Measurements from ENCODE around the gene PANX1. TPM values are rescaled to one million over a fixed set of nuclear protein-coding genes. Genes with fewer than 3 reads are reported as not detected.

PANX1 gene
- total and polyA plus RNA-seq, 10 of the 15 experiments (the other 5 are each of a cell fraction or from before 2014, with no cell fraction given), result 3.3 to 18.7 (median 14.4) TPM

GRCh38 chr11:94168882-94169281 lies 40.2 kb downstream of the PANX1 start:
- Histone ChIP-seq H3K4me2 (ENCODE audit: control insufficient read depth, insufficient read depth) (no peak overlapping the region), H3K27me3 (replicated peaks in 1 of 2; ENCODE audit: control insufficient read depth in 2 of 2, insufficient read depth in 2 of 2, low read length in 1 of 2) (no peaks in the 10 kb centered on the region), H2AFZ (ENCODE audit: control insufficient read depth, low read depth, low read length) (no peak overlapping the region), H3K27ac (ENCODE audit: control insufficient read depth, insufficient read depth) (no peak overlapping the region), H3K9me3 (replicated peaks; ENCODE audit: control insufficient read depth, insufficient read depth, low read length) (no peaks in the 10 kb centered on the region; the same call in 1 of the 3 replicates), H4K20me1 (ENCODE audit: control insufficient read depth, insufficient read depth) (peaks cover 3% of the 10 kb centered on the region; the same call in 1 of the 2 replicates), H3K4me1 (ENCODE audit: control insufficient read depth, insufficient read depth, low read length) (no peaks in the 10 kb centered on the region), H3K36me3 (ENCODE audit: control insufficient read depth in 2 of 2, insufficient read depth in 2 of 2, low read length in 1 of 2) (no peaks in the 10 kb centered on the region), H3K79me2 (ENCODE audit: control insufficient read depth, insufficient read depth, low read length) (peaks cover 8% of the 10 kb centered on the region), H3K4me3 (no peak overlapping the region), H3K9ac (ENCODE audit: control insufficient read depth, insufficient read depth, low read length) (no peak overlapping the region)
- WGBS (ENCODE audit: insufficient coverage, insufficient replicate concordance, low lambda C conversion rate, missing lambda C conversion rate), result 93% methylated on average over 1 of the region's 1 CpG
- FAIRE-seq (no peak), ATAC-seq (no peak), DNase-seq (ENCODE audit: low read depth, low spot score) (no peak)
- POLR2A ChIA-PET, result no interaction called here
- no TSS peak for BruUV-seq (replicated peaks)
- SMC1A ChIA-PET (ENCODE audit: uncharacterized antibody, unreplicated experiment), result no interaction called here
- in situ Hi-C loops (cut with MboI) (no loop called here), intact Hi-C loops (cut with micrococcal nuclease; ENCODE audit: unreplicated experiment) (loop anchor here (5.0 kb wide), 1 partner anchor 433 kb away; no protein-coding TSS in a partner anchor)
- RAD21 ChIA-PET (ENCODE audit: unreplicated experiment), result no interaction called here
- CTCF ChIA-PET, result no interaction called here
- no peak for TF ChIP-seq SREBF1 (IDR thresholded peaks at IDR 0.05; ENCODE audit: low read length)
- no peak for TF ChIP-seq SIX5 (IDR thresholded peaks at IDR 0.05; ENCODE audit: low read depth, low read length, severe bottlenecking)
- TF ChIP-seq SMARCA5 (IDR thresholded peaks at IDR 0.05), result no peak
- TF ChIP-seq NR2C1 (IDR thresholded peaks at IDR 0.05), result no peak
- TF ChIP-seq NFXL1 (IDR thresholded peaks at IDR 0.05; ENCODE audit: borderline replicate concordance), result no peak
- TF ChIP-seq ZNF592 (IDR thresholded peaks at IDR 0.05), result no peak
- TF ChIP-seq ZNF217 (IDR thresholded peaks at IDR 0.05), result no peak
- TF ChIP-seq CHD2 (IDR thresholded peaks at IDR 0.05; ENCODE audit: borderline replicate concordance, low read depth, low read length), result no peak
- TF ChIP-seq NFYA (IDR thresholded peaks at IDR 0.05; ENCODE audit: borderline replicate concordance, low read depth, low read length), result no peak
- no peak for TF ChIP-seq ZBTB11 (CRISPR knock-in tag; IDR thresholded peaks at IDR 0.05)
- TF ChIP-seq YY1 (IDR thresholded peaks at IDR 0.05; ENCODE audit: low read depth, low read length), result no peak
- TF ChIP-seq TCF12 (IDR thresholded peaks at IDR 0.05; ENCODE audit: low read depth, low read length), result no peak
- TF ChIP-seq DPF2 (IDR thresholded peaks at IDR 0.05), result no peak
- no peak for TF ChIP-seq ZNF24 (IDR thresholded peaks at IDR 0.05)
- no peak for TF ChIP-seq BHLHE40 (IDR thresholded peaks at IDR 0.05; ENCODE audit: borderline replicate concordance in 1 of 2, low read depth in 2 of 2, low read length in 1 of 2)
